WTC11 (cell line): ENCODE results near the gene DDX10. TPM values are rescaled to one million over a fixed set of nuclear protein-coding genes. Genes with fewer than 3 reads are reported as not detected.

Source experiments
- ATAC-seq: fragments of 200-7000 bp; cut with Tn5 transposase; 2 replicates; pipeline ENCODE4 v1.10.0; 2021; ENCODE audit warnings: mild to moderate bottlenecking, moderate library complexity
- CTCF ChIA-PET: fragments of 300-600 bp; sonication (Branson Sonifier 250); formaldehyde crosslinking; loops from one replicate; lab custom pipeline; 2021; ENCODE audit warnings: antibody characterized with exemption; lab: Charles Lee
- POLR2A ChIA-PET: fragments of 350-600 bp; sonication (Branson Sonifier 250); formaldehyde crosslinking; loops from one replicate; lab custom pipeline; 2021; ENCODE audit warnings: antibody characterized with exemption; lab: Charles Lee
- DNase-seq: peaks from one replicate; pipeline ENCODE4 v3.0.0; 2021; ENCODE audit warnings: low spot score
- H3K27ac Mint-ChIP-seq: 2 replicates; pipeline ENCODE4 v1.8.0; 2021; ENCODE audit warnings: mixed read lengths
- H3K27me3 Mint-ChIP-seq: 2 replicates; pipeline ENCODE4 v1.8.0; 2021; ENCODE audit warnings: low read depth, mild to moderate bottlenecking, moderate library complexity, mixed read lengths
- H3K36me3 Mint-ChIP-seq: 2 replicates; pipeline ENCODE4 v1.8.0; 2021; ENCODE audit warnings: mixed read lengths
- H3K4me1 Mint-ChIP-seq: 2 replicates; pipeline ENCODE4 v1.8.0; 2022; ENCODE audit warnings: mixed read lengths
- H3K4me3 Mint-ChIP-seq: 2 replicates; pipeline ENCODE4 v1.8.0; 2021; ENCODE audit warnings: mild to moderate bottlenecking, moderate library complexity, mixed read lengths
- H3K9me3 Mint-ChIP-seq: 2 replicates; pipeline ENCODE4 v1.8.0; 2021; ENCODE audit warnings: mixed read lengths
- AFF4 ChIP-seq: sonication (generic); formaldehyde crosslinking; IDR thresholded peaks from 2 replicates; pipeline ENCODE4 v1.8.1; 2023; ENCODE audit warnings: mild to moderate bottlenecking, missing genetic modification reagents, borderline replicate concordance
- ATF1 ChIP-seq: sonication (generic); formaldehyde crosslinking; IDR thresholded peaks from 2 replicates; pipeline ENCODE4 v1.8.1; 2023; ENCODE audit warnings: mild to moderate bottlenecking, moderate library complexity, missing genetic modification reagents
- E2F1 ChIP-seq: sonication (generic); formaldehyde crosslinking; IDR thresholded peaks from 2 replicates; pipeline ENCODE4 v1.8.0; 2022; ENCODE audit warnings: mild to moderate bottlenecking, missing genetic modification reagents
- EMX1 ChIP-seq: fragments of 250-450 bp; sonication (Bioruptor Pico); IDR thresholded peaks from 2 replicates; pipeline ENCODE4 v1.8.0; 2021; ENCODE audit warnings: mild to moderate bottlenecking
- FOXJ3 ChIP-seq: sonication (generic); formaldehyde crosslinking; IDR thresholded peaks from 2 replicates; pipeline ENCODE4 v1.9.0; 2021; ENCODE audit warnings: missing genetic modification reagents, mild to moderate bottlenecking, borderline replicate concordance
- FOXK1 ChIP-seq: sonication (generic); formaldehyde crosslinking; IDR thresholded peaks from 2 replicates; pipeline ENCODE4 v1.8.0; 2022; ENCODE audit warnings: mild to moderate bottlenecking, moderate library complexity, missing genetic modification reagents
- GABPB1 ChIP-seq: sonication (generic); formaldehyde crosslinking; IDR thresholded peaks from 2 replicates; pipeline ENCODE4 v1.8.1; 2023; ENCODE audit warnings: mild to moderate bottlenecking, missing genetic modification reagents
- PRRX2 ChIP-seq: fragments of 250-450 bp; sonication (Bioruptor Pico); IDR thresholded peaks from 2 replicates; pipeline ENCODE4 v1.8.0; 2021; ENCODE audit warnings: mild to moderate bottlenecking
- SMAD4 ChIP-seq: sonication (generic); formaldehyde crosslinking; IDR thresholded peaks from 2 replicates; pipeline ENCODE4 v1.8.0; 2022; ENCODE audit warnings: mild to moderate bottlenecking, missing genetic modification reagents
- SOX15 ChIP-seq: fragments of 250-450 bp; sonication (Bioruptor Pico); IDR thresholded peaks from 2 replicates; pipeline ENCODE4 v1.9.0; 2021; ENCODE audit warnings: mild to moderate bottlenecking
- TP53 ChIP-seq: sonication (generic); formaldehyde crosslinking; IDR thresholded peaks from 2 replicates; pipeline ENCODE4 v1.8.1; 2023; ENCODE audit warnings: mild to moderate bottlenecking, missing genetic modification reagents
- ZNF263 ChIP-seq: sonication (generic); formaldehyde crosslinking; IDR thresholded peaks from 2 replicates; pipeline ENCODE4 v1.8.1; 2022; ENCODE audit warnings: low read depth, mild to moderate bottlenecking, moderate library complexity, missing genetic modification reagents
- ZNF317 ChIP-seq: sonication (generic); formaldehyde crosslinking; IDR thresholded peaks from 2 replicates; pipeline ENCODE4 v1.8.1; 2023; ENCODE audit warnings: low read depth, mild to moderate bottlenecking, moderate library complexity, missing genetic modification reagents, borderline replicate concordance
- ZNF396 ChIP-seq: fragments of 250-450 bp; sonication (Bioruptor Pico); IDR thresholded peaks from 2 replicates; pipeline ENCODE4 v1.8.0; 2021; ENCODE audit warnings: mild to moderate bottlenecking, moderate library complexity, borderline replicate concordance
- ZNF671 ChIP-seq: fragments of 250-450 bp; sonication (Bioruptor Pico); IDR thresholded peaks from 2 replicates; pipeline ENCODE4 v1.8.0; 2021; ENCODE audit warnings: mild to moderate bottlenecking
- total RNA-seq: library from RNA; stranded (reverse); gene quantifications from 3 replicates; pipeline ENCODE4 v1.2.3, GENCODE V29; 2021
- TF ChIP-seq, protein P1 (sequence below): sonication (generic); formaldehyde crosslinking; IDR thresholded peaks from 2 replicates; pipeline ENCODE4 v1.8.0; 2022; ENCODE audit warnings: mild to moderate bottlenecking, missing genetic modification reagents
- TF ChIP-seq, protein P2 (sequence below): sonication (generic); formaldehyde crosslinking; IDR thresholded peaks from 2 replicates; pipeline ENCODE4 v1.8.0; 2023; ENCODE audit warnings: missing genetic modification reagents, mild to moderate bottlenecking, borderline replicate concordance
- TF ChIP-seq, protein P3 (sequence below): sonication (generic); formaldehyde crosslinking; IDR thresholded peaks from 2 replicates; pipeline ENCODE4 v1.8.0; 2022; ENCODE audit warnings: missing genetic modification reagents

The DDX10 gene
- total RNA-seq, 1 experiment from 2014 or later: 56.8 TPM

- no peak for TF ChIP-seq EMX1
- TF ChIP-seq PRRX2: no peak
- no peak for TF ChIP-seq FOXJ3 (CRISPR knock-in tag)
- TF ChIP-seq ZNF317 (CRISPR knock-in tag): no peak
- TF ChIP-seq, protein P1, sequence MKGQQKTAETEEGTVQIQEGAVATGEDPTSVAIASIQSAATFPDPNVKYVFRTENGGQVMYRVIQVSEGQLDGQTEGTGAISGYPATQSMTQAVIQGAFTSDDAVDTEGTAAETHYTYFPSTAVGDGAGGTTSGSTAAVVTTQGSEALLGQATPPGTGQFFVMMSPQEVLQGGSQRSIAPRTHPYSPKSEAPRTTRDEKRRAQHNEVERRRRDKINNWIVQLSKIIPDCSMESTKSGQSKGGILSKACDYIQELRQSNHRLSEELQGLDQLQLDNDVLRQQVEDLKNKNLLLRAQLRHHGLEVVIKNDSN: no peak
- TF ChIP-seq ZNF396: no peak
- no peak for TF ChIP-seq E2F1
- TF ChIP-seq FOXK1 (CRISPR knock-in tag): no peak
- TF ChIP-seq, protein P2, sequence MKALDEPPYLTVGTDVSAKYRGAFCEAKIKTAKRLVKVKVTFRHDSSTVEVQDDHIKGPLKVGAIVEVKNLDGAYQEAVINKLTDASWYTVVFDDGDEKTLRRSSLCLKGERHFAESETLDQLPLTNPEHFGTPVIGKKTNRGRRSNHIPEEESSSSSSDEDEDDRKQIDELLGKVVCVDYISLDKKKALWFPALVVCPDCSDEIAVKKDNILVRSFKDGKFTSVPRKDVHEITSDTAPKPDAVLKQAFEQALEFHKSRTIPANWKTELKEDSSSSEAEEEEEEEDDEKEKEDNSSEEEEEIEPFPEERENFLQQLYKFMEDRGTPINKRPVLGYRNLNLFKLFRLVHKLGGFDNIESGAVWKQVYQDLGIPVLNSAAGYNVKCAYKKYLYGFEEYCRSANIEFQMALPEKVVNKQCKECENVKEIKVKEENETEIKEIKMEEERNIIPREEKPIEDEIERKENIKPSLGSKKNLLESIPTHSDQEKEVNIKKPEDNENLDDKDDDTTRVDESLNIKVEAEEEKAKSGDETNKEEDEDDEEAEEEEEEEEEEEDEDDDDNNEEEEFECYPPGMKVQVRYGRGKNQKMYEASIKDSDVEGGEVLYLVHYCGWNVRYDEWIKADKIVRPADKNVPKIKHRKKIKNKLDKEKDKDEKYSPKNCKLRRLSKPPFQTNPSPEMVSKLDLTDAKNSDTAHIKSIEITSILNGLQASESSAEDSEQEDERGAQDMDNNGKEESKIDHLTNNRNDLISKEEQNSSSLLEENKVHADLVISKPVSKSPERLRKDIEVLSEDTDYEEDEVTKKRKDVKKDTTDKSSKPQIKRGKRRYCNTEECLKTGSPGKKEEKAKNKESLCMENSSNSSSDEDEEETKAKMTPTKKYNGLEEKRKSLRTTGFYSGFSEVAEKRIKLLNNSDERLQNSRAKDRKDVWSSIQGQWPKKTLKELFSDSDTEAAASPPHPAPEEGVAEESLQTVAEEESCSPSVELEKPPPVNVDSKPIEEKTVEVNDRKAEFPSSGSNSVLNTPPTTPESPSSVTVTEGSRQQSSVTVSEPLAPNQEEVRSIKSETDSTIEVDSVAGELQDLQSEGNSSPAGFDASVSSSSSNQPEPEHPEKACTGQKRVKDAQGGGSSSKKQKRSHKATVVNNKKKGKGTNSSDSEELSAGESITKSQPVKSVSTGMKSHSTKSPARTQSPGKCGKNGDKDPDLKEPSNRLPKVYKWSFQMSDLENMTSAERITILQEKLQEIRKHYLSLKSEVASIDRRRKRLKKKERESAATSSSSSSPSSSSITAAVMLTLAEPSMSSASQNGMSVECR (CRISPR knock-in tag): no peak
Measured at GRCh38 chr11:108733479-108734116, 68.7 kb downstream of the DDX10 start (continued).

DNA sequence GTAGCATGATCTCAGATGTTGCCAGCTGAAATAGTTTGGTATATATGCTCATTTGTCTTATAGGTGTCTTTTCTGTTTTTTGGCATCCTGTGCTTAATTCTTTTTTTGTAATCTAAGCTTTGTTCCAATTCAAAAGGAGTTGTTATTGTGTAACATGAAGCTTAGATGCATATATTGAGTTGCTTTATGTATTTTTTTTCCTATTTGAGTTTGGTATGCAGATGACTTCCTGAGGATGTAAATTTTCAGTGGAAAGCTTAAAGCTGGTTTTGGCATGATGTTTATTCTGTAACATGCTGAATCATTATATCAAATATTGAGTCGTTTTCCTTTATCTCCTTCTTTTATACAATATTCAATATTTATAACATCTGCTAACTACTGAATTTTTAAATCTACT lies 69.4 kb downstream of the DDX10 start:
- no peaks in the 10 kb centered on the region for H3K27me3 Mint-ChIP-seq
- ChIA-PET CTCF (interaction anchor here (0.8 to 1.7 kb wide), 9 partner anchors 10 to 193 kb away, joined by 3 to 10 read pairs (median 4); no protein-coding TSS in a partner anchor), POLR2A (no interaction called here)
- H3K4me3 Mint-ChIP-seq: no peak overlapping the region
- no peaks in the 10 kb centered on the region for H3K9me3 Mint-ChIP-seq
- DNase-seq: no peak
- TF ChIP-seq ZNF671 (CRISPR knock-in tag) (no peak), ATF1 (CRISPR knock-in tag) (no peak)
- TF ChIP-seq, protein P3, sequence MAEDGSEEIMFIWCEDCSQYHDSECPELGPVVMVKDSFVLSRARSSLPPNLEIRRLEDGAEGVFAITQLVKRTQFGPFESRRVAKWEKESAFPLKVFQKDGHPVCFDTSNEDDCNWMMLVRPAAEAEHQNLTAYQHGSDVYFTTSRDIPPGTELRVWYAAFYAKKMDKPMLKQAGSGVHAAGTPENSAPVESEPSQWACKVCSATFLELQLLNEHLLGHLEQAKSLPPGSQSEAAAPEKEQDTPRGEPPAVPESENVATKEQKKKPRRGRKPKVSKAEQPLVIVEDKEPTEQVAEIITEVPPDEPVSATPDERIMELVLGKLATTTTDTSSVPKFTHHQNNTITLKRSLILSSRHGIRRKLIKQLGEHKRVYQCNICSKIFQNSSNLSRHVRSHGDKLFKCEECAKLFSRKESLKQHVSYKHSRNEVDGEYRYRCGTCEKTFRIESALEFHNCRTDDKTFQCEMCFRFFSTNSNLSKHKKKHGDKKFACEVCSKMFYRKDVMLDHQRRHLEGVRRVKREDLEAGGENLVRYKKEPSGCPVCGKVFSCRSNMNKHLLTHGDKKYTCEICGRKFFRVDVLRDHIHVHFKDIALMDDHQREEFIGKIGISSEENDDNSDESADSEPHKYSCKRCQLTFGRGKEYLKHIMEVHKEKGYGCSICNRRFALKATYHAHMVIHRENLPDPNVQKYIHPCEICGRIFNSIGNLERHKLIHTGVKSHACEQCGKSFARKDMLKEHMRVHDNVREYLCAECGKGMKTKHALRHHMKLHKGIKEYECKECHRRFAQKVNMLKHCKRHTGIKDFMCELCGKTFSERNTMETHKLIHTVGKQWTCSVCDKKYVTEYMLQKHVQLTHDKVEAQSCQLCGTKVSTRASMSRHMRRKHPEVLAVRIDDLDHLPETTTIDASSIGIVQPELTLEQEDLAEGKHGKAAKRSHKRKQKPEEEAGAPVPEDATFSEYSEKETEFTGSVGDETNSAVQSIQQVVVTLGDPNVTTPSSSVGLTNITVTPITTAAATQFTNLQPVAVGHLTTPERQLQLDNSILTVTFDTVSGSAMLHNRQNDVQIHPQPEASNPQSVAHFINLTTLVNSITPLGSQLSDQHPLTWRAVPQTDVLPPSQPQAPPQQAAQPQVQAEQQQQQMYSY (CRISPR knock-in tag): no peak
- no peak for ATAC-seq
- peaks cover 29% of the 10 kb centered on the region for H3K4me1 Mint-ChIP-seq
- H3K27ac Mint-ChIP-seq: no peak overlapping the region
- H3K36me3 Mint-ChIP-seq: 0 out of 2 replicates have a peak, but pooled peaks cover 3% of the 10 kb centered on the region

DNA sequence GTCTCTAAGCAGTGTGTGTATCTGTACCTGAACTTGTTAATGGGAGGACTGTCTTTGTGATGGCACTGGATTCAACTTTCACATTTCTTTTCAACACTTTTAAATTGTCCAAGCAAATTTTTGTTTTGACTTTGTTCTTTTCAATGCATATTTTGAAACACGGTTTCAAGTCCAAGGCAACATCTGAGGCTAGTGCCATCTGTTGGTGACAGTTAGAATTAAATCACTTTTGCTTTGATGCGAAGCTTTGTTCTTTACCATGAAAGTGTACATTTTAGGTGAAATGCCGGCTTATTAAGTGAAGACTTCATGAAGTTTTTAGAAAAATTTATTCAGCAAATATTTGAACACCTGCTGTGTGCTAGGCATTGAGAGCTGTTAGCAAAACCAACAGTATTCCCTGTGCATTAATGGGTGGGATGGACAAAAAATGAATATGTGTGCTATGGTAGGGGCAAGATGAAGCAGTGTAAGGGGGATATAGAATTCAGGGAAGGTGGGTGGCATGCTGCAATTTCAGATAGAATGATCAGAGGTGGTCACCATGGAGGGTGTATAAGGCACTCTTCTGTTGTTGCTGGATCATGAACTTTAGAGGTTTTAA lies 70.2 kb downstream of the DDX10 start:
- ChIA-PET POLR2A (no interaction called here), CTCF (interaction anchor here (0.5 to 1.7 kb wide), 10 partner anchors 20 to 812 kb away, joined by 3 to 10 read pairs (median 4); no protein-coding TSS in a partner anchor)
- no peak overlapping the region for H3K27ac Mint-ChIP-seq
- H3K9me3 Mint-ChIP-seq: peaks cover 7% of the 10 kb centered on the region
- H3K27me3 Mint-ChIP-seq: no peaks in the 10 kb centered on the region
- ATAC-seq (no peak), DNase-seq (no peak)
- peaks cover 29% of the 10 kb centered on the region for H3K4me1 Mint-ChIP-seq
- no peak overlapping the region for H3K4me3 Mint-ChIP-seq
- H3K36me3 Mint-ChIP-seq: peaks cover 10% of the 10 kb centered on the region
- TF ChIP-seq SMAD4 (CRISPR knock-in tag) (no peak), SOX15 (CRISPR knock-in tag) (no peak), GABPB1 (CRISPR knock-in tag) (no peak), ZNF263 (CRISPR knock-in tag) (no peak), TP53 (no peak), AFF4 (no peak)
